ENCODE measurements around the gene VPS13D.
"Not testable (repeated sequence)": the region's sequence is repeated elsewhere in the genome, so short reads cannot be mapped to it uniquely, and the experiment has no call there.

VPS13D gene

DNA sequence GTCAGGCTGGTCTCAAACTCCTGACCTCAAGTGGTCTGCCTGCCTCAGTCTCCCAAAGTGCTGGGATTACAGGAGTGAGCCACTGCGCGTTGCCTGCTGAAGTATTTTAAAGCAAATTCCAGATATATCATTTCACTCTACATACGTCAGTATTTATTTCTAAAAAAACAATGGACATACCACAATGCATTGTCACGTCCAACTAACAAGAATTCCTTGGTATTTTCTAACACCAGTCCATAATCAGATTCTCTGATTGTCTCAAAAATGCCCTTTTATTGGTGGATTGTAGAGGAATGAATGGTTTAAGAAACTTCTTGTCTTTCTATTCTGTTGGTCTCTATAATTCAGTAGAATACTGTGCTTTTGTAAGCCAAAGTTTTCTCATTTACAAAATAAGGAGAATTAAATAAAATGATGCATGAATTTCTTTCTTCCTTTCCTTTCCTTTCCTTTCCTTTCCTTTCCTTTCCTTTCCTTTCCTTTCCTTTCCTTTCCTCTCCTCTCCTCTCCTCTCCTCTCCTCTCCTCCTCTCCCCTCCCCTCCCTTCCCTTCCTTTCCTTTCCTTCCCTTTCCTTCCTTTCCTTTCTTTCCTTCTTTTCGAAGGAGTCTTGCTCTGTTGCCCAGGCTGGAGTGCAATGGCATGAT is 55.8 kb downstream of the VPS13D start:
- DNase-seq (ENCODE audit: low read depth) = no peak

- no peak for DNase-seq (ENCODE audit: low read depth)
Observed at GRCh38 chr1:12287869-12288268, 58.0 kb downstream of the VPS13D start.

- DNase-seq (ENCODE audit: low read depth) = no peak
Observed at GRCh38 chr1:12290828-12291227, 61.0 kb downstream of the VPS13D start.

GRCh38 chr1:12293416-12293815 is 63.6 kb downstream of the VPS13D start:
- DNase-seq (ENCODE audit: low read depth) = no peak

DNA sequence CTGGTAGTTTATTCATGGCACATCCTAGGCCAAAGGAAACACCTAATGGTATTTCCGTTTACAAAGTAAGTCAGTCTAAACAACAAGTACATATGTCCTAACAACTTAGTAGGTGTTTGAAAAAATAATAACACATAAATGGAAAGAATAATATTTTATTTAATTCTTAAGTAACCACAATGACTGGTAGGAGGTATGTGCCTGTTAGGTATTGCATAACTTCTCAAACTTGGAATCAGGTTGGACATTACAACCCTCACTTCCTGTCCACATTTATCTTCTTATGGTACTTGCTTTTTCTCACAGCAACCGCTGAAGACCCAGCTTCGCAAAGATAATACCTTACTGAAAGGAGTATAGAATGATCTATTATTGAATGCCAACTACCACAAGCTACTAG is 64.2 kb downstream of the VPS13D start:
- DNase-seq (ENCODE audit: low read depth) = peak; percentile 93

- no peak for DNase-seq (ENCODE audit: low read depth)
Observed at GRCh38 chr1:12296016-12296415, 66.2 kb downstream of the VPS13D start.

DNA sequence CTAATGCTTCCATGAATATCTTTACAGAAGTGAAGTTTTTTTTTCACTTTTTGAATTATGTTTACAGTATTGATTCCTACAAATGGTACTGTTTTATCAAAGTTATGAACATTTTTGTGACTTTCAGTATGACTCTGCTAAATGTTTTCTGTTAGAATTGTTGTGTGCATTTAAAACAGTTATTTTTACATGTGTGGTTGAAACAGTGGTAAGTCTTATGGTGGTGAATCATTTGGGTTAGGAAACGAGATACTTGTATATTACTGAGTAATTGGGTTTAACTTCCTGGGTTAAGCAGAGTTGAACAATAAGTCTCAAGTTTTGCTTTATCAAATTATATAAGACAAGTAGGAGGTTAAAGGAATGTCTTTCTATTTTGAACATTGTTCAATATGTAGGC is 66.8 kb downstream of the VPS13D start:
- peak; percentile 93 for DNase-seq (ENCODE audit: low read depth)

- DNase-seq (ENCODE audit: low read depth) = no peak
Observed at GRCh38 chr1:12300706-12301105, 70.9 kb downstream of the VPS13D start.

- DNase-seq (ENCODE audit: low read depth) = no peak
Observed at GRCh38 chr1:12301518-12302237, 71.8 kb downstream of the VPS13D start.

GRCh38 chr1:12302798-12303447 is 73.1 kb downstream of the VPS13D start:
- peak; percentile 60 for DNase-seq (ENCODE audit: low read depth)

GRCh38 chr1:12305377-12305776 is 75.5 kb downstream of the VPS13D start:
- peak; percentile 62 for DNase-seq (ENCODE audit: low read depth)

DNA sequence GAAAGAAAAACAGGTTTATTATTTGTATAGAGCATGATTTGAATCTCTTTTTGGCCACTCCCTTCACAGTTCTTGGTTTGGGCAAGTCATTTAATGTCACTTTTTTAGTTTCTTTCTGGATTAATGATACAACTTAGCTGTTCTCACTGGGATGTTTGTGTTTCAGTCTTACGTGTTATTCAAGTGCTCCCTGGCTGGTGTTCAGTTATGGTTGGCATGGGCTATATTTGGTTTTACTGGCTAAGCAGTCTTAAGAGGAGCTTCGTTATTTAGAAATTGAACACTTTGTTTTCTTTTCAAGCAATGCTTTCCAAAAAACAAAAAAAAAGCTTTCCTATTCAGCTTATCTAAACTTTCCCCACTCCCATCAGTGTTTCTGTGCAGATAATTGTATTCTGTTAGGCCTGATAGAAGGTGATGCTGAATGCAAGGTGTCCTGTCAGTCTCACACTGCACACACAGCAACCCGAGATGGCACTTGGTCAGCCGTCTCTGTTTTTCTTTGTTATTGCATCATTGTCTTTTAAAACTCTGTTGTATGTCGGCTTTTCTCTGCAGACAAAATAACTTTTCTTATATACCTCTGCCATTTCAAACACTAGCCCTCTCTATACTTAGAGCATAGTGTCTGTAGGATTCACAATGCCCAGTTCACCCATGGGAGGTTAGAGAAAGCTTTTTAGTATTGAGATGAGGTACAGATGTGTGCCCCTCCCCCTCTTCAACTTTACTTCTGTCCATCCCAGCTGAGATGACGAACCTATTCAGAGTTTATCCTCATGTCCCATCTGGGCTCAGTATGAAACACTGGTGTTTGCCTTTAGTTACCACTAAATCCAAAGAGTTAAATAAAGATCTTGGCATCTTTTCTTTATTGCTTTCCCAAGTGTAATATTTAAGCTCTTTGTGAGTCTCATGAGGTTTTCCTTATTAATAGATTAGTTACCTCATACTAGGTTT is 80.2 kb downstream of the VPS13D start:
- no peak for DNase-seq (ENCODE audit: low read depth)

GRCh38 chr1:12314333-12314903 is 84.6 kb downstream of the VPS13D start:
- peak; percentile 48 for DNase-seq (ENCODE audit: low read depth)

DNA sequence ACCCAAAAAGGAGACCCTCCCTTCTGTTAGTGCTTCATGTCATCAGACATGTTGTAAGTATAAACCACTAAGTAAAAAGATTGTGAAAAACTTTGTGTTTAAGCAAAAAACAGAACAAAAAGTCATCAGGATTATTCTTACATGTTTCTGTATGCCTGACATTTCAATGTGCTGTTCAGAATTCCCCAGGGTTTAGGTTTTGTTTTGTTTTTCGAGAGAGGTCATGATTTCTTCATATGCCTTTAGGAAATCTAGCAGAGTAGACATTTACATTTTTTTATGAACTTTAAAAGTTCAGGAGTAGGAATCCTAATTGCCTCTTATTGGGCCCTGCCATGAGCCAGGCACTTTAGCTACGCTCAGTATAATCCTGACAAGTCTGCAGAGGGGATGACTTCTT is 85.3 kb downstream of the VPS13D start:
- peak; percentile 56 for DNase-seq (ENCODE audit: low read depth)

GRCh38 chr1:12316331-12316730 is 86.5 kb downstream of the VPS13D start:
- peak; percentile 66 for DNase-seq (ENCODE audit: low read depth)

- no peak for DNase-seq (ENCODE audit: low read depth)
Observed at GRCh38 chr1:12320486-12320885, 90.7 kb downstream of the VPS13D start.

DNA sequence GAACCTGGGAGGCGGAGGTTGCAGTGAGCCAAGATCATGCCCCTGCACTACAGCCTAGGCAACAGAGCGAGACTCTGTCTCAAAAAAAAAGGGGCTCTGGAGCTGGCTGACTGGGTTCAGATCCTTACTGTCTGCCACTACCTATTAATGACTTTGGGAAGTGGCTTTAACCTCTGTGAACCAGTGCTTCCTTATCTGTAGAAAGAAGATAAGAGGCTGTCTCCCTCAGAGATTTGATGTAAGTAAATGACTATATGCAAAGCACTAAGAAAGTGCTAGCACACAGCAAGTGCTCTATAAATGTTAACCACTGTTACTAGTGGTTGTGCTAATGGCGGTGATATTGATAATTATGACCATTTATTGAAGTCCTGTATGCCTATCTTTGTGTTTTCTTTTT is 94.6 kb downstream of the VPS13D start:
- no peak for DNase-seq (ENCODE audit: low read depth)

- not testable (repeated sequence) for DNase-seq (ENCODE audit: low read depth)
Observed at GRCh38 chr1:12324973-12325372, 95.1 kb downstream of the VPS13D start.

DNA sequence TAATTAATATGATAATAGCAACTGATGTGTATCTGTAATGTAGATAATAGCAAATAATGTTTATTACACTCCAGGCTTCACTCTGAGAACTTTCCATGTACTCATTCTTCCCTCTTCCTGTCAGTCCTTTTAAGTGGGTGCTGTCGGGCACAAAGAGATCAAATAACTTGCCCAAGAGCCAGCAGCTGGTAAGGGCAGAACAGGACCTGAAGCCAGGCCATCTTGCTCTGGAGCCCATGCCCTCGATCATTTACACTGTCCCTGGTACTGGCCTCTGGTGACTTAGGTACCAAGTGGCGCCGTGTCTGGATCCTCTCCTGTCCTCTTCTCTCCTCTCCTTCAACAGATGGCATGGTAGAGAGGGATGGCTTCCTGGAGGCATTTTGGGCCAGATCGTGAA is 97.2 kb downstream of the VPS13D start:
- DNase-seq (ENCODE audit: low read depth) = no peak

DNA sequence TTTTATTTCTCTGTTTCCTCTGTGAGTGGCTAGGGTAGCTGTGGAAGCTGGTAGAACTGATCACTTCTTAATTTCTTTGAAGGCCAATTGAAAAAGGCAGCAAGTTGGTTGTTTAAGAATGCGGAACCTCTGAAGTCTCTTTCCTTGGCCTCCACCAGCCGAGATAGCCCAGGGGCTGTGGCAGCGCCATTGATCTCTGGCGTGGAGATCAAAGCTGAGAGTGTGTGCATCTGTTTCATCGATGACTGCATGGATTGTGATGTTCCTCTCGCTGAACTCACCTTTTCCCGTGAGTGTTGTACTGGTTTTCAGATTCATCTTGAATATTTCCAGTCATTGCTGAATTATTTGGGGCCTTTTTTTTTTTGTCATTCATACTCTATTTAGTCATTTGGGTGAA is 97.7 kb downstream of the VPS13D start:
- no peak for DNase-seq (ENCODE audit: low read depth)

- DNase-seq (ENCODE audit: low read depth) = no peak
Observed at GRCh38 chr1:12333036-12333785, 103.4 kb downstream of the VPS13D start.

Measured in amniotic epithelial cell (primary cell).